OCI-LY1 (cell line): Measurements from ENCODE around the gene PSMD14.

Experiments used
- H2AFZ ChIP-seq: fragments of 200-600 bp; sonication (generic), shearing (Covaris generic); 2 replicates; pipeline ENCODE4 v1.6.0; 2014; ENCODE audit warnings: antibody characterized with exemption, mild to moderate bottlenecking, low read length
- H3F3A ChIP-seq: fragments of 200-600 bp; sonication (generic), shearing (Covaris generic); 2 replicates; pipeline ENCODE4 v1.6.0; 2014; ENCODE audit warnings: mild to moderate bottlenecking, antibody characterized with exemption, low read length, moderate library complexity; ENCODE audit not compliant: insufficient read depth
- H3K27ac ChIP-seq: fragments of 200-600 bp; sonication (generic); 2 replicates; pipeline ENCODE4 v1.5.1; 2014; ENCODE audit warnings: low read length, mixed run types, mild to moderate bottlenecking, low read depth; ENCODE audit not compliant: poor library complexity, severe bottlenecking
- H3K27me3 ChIP-seq: fragments of 200-600 bp; sonication (generic); 2 replicates; pipeline ENCODE4 v1.6.0; 2014; ENCODE audit warnings: antibody characterized with exemption, mild to moderate bottlenecking, low read length, moderate library complexity; ENCODE audit not compliant: insufficient read depth
- H3K36me3 ChIP-seq: fragments of 200-600 bp; sonication (generic); 2 replicates; pipeline ENCODE4 v1.6.1; 2014; ENCODE audit warnings: mild to moderate bottlenecking, antibody characterized with exemption, low read length, moderate library complexity, mixed read lengths; ENCODE audit not compliant: insufficient read depth
- H3K4me1 ChIP-seq: fragments of 200-600 bp; sonication (generic); 2 replicates; pipeline ENCODE4 v1.5.1; 2014; ENCODE audit warnings: mild to moderate bottlenecking, low read length, moderate library complexity; ENCODE audit not compliant: insufficient read depth, severe bottlenecking
- H3K4me2 ChIP-seq: fragments of 200-600 bp; sonication (generic), shearing (Covaris generic); 2 replicates; pipeline ENCODE4 v1.6.1; 2014; ENCODE audit warnings: low read length
- H3K4me3 ChIP-seq: fragments of 200-600 bp; sonication (generic); 2 replicates; pipeline ENCODE4 v1.5.1; 2014; ENCODE audit warnings: low read length, low read depth, mild to moderate bottlenecking, mixed read lengths; ENCODE audit not compliant: poor library complexity, severe bottlenecking
- H3K79me2 ChIP-seq: fragments of 200-600 bp; shearing (Covaris generic); 2 replicates; pipeline ENCODE4 v1.6.1; 2016; ENCODE audit warnings: mixed run types, low read length, mixed read lengths; ENCODE audit not compliant: insufficient read depth
- H3K9ac ChIP-seq: fragments of 200-600 bp; sonication (generic), shearing (Covaris generic); 2 replicates; pipeline ENCODE4 v1.6.1; 2014; ENCODE audit warnings: mild to moderate bottlenecking, low read length, mixed read lengths
- H3K9me2 ChIP-seq: fragments of 200-600 bp; sonication (generic), shearing (Covaris generic); 2 replicates; pipeline ENCODE4 v1.6.1; 2014; ENCODE audit warnings: low read depth, mild to moderate bottlenecking, low read length, mixed read lengths
- H3K9me3 ChIP-seq: fragments of 200-600 bp; shearing (Covaris generic); 2 replicates; pipeline ENCODE4 v1.6.1; 2014; ENCODE audit warnings: low read length, mixed read lengths
- H4K20me1 ChIP-seq: fragments of 200-600 bp; sonication (generic), shearing (Covaris generic); 2 replicates; pipeline ENCODE4 v1.6.0; 2016; ENCODE audit warnings: mild to moderate bottlenecking, low read length; ENCODE audit not compliant: insufficient read depth
- CTCF ChIP-seq: fragments of 200-600 bp; sonication (generic), shearing (Covaris generic); IDR thresholded peaks from 2 replicates; pipeline ENCODE4 v1.5.1; 2017; ENCODE audit warnings: mild to moderate bottlenecking, antibody characterized with exemption, low read length, moderate library complexity, mixed read lengths
- EZH2 ChIP-seq: fragments of 200-600 bp; sonication (generic), shearing (Covaris generic); IDR thresholded peaks from 2 replicates; pipeline ENCODE4 v1.8.0; 2017; ENCODE audit warnings: borderline replicate concordance, mixed run types, mild to moderate bottlenecking, antibody characterized with exemption, low read length, moderate library complexity, mixed read lengths

PSMD14 gene

GRCh38 chr2:161312996-161313395, 4.8 kb downstream of the PSMD14 start:
- Histone ChIP-seq H3K4me1 (peaks cover 25% of the 10 kb centered on the region), H4K20me1 (no peaks in the 10 kb centered on the region), H3K27me3 (no peaks in the 10 kb centered on the region), H3K9me3 (no peaks in the 10 kb centered on the region), H3K4me3 (no peak overlapping the region), H3K9me2 (no peaks in the 10 kb centered on the region), H3K36me3 (peaks cover 44% of the 10 kb centered on the region), H3F3A (no peaks in the 10 kb centered on the region; the same call in 1 of the 2 replicates), H3K4me2 (no peak overlapping the region), H3K79me2 (peaks cover 92% of the 10 kb centered on the region), H3K9ac (no peak overlapping the region), H3K27ac (no peak overlapping the region), H2AFZ (no peak overlapping the region)
- TF ChIP-seq EZH2 (no peak), CTCF (no peak)

GRCh38 chr2:161315380-161315779, 7.2 kb downstream of the PSMD14 start:
- H3K9me3 ChIP-seq: no peaks in the 10 kb centered on the region
- H4K20me1 ChIP-seq: no peaks in the 10 kb centered on the region
- H3F3A ChIP-seq: no peaks in the 10 kb centered on the region; the same call in 1 of the 2 replicates
- H3K27me3 ChIP-seq: no peaks in the 10 kb centered on the region
- no peaks in the 10 kb centered on the region for H3K9me2 ChIP-seq
- H3K36me3 ChIP-seq: peaks cover 55% of the 10 kb centered on the region
- H3K79me2 ChIP-seq: peaks cover 96% of the 10 kb centered on the region
- peaks cover 13% of the 10 kb centered on the region for H3K4me1 ChIP-seq
- no peak overlapping the region for H3K4me2 ChIP-seq
- H3K9ac ChIP-seq: no peak overlapping the region
- H3K27ac ChIP-seq: no peak overlapping the region
- no peak overlapping the region for H3K4me3 ChIP-seq
- H2AFZ ChIP-seq: no peak overlapping the region
- TF ChIP-seq EZH2: no peak
- no peak for TF ChIP-seq CTCF

- Histone ChIP-seq H4K20me1 (no peaks in the 10 kb centered on the region), H3K4me2 (no peak overlapping the region), H3K9me2 (no peaks in the 10 kb centered on the region), H3F3A (no peaks in the 10 kb centered on the region; the same call in 1 of the 2 replicates), H3K4me3 (no peak overlapping the region), H2AFZ (no peak overlapping the region), H3K27me3 (no peaks in the 10 kb centered on the region), H3K36me3 (peaks cover 59% of the 10 kb centered on the region), H3K27ac (no peak overlapping the region), H3K79me2 (peaks cover 92% of the 10 kb centered on the region), H3K4me1 (peaks cover 6% of the 10 kb centered on the region), H3K9ac (no peak overlapping the region), H3K9me3 (no peaks in the 10 kb centered on the region)
- TF ChIP-seq EZH2 (no peak), CTCF (no peak)
These were observed 8.5 kb downstream of the PSMD14 start for GRCh38 chr2:161316701-161317100.
